H9 (cell line): ENCODE data around the gene ATF1. TPM values are rescaled to one million over a fixed set of nuclear protein-coding genes. Genes with fewer than 3 reads are reported as not detected.
A peak's percentile ranks its signal among the peaks of the same experiment; 100 is the strongest.

ENCODE experiments used
- DNase-seq: peaks from one replicate; pipeline ENCODE4 v3.0.0-alpha.2; 2017
- H2AFZ ChIP-seq: one replicate; pipeline ENCODE4 v1.6.1; 2013; ENCODE audit warnings: mild to moderate bottlenecking, low read length, control low read depth, moderate library complexity
- H2AK5ac ChIP-seq: 2 replicates; pipeline ENCODE4 v1.6.1; 2013; ENCODE audit warnings: low read length, control low read depth, mixed read lengths; ENCODE audit not compliant: insufficient read length
- H2BK120ac ChIP-seq: one replicate; pipeline ENCODE4 v1.6.1; 2013; ENCODE audit warnings: low read depth, mild to moderate bottlenecking, low read length, control low read depth, inconsistent platforms; ENCODE audit not compliant: poor library complexity, severe bottlenecking
- H2BK12ac ChIP-seq: 2 replicates; pipeline ENCODE4 v1.6.1; 2013; ENCODE audit warnings: low read length, control low read depth, mixed read lengths, low read depth; ENCODE audit not compliant: insufficient read length
- H2BK15ac ChIP-seq: 2 replicates; pipeline ENCODE4 v1.6.1; 2013; ENCODE audit warnings: low read depth, low read length, control low read depth
- H2BK20ac ChIP-seq: one replicate; pipeline ENCODE4 v1.6.1; 2013; ENCODE audit warnings: low read depth, mild to moderate bottlenecking, low read length, control low read depth, inconsistent platforms; ENCODE audit not compliant: poor library complexity, severe bottlenecking
- H2BK5ac ChIP-seq: 2 replicates; pipeline ENCODE4 v1.6.1; 2013; ENCODE audit warnings: low read length, control low read depth, mixed read lengths; ENCODE audit not compliant: insufficient read length
- H3K14ac ChIP-seq: 2 replicates; pipeline ENCODE4 v1.6.1; 2013; ENCODE audit warnings: low read length, control low read depth; ENCODE audit not compliant: insufficient read depth
- H3K18ac ChIP-seq: 2 replicates; pipeline ENCODE4 v1.6.1; 2013; ENCODE audit warnings: low read depth, mild to moderate bottlenecking, mixed read lengths, low read length, control low read depth; ENCODE audit not compliant: insufficient read length
- H3K23ac ChIP-seq: 2 replicates; pipeline ENCODE4 v1.6.1; 2013; ENCODE audit warnings: low read length, control low read depth, mixed read lengths, low read depth; ENCODE audit not compliant: insufficient read length
- H3K23me2 ChIP-seq: 2 replicates; pipeline ENCODE4 v1.6.1; 2013; ENCODE audit warnings: low read depth, mild to moderate bottlenecking, mixed read lengths, low read length, control low read depth; ENCODE audit not compliant: insufficient read length, poor library complexity, severe bottlenecking
- H3K27ac ChIP-seq: 2 replicates; pipeline ENCODE4 v1.5.1; 2013; ENCODE audit warnings: low read length, control low read depth, mixed read lengths, low read depth; ENCODE audit not compliant: insufficient read length
- H3K27me3 ChIP-seq: 2 replicates; pipeline ENCODE4 v1.6.1; 2013; ENCODE audit warnings: low read length, control low read depth, inconsistent platforms; ENCODE audit not compliant: insufficient read depth
- H3K4ac ChIP-seq: 2 replicates; pipeline ENCODE4 v1.6.1; 2013; ENCODE audit warnings: low read depth, mild to moderate bottlenecking, control low read depth, inconsistent platforms, low read length, moderate library complexity
- H3K4me1 ChIP-seq: 2 replicates; pipeline ENCODE4 v1.6.1; 2013; ENCODE audit warnings: low read length, control low read depth, inconsistent platforms; ENCODE audit not compliant: insufficient read depth
- H3K4me2 ChIP-seq: 2 replicates; pipeline ENCODE4 v1.6.1; 2013; ENCODE audit warnings: low read length, control low read depth, mixed read lengths; ENCODE audit not compliant: insufficient read length, insufficient read depth
- H3K56ac ChIP-seq: 2 replicates; pipeline ENCODE4 v1.6.1; 2013; ENCODE audit warnings: low read depth, mild to moderate bottlenecking, mixed read lengths, low read length, control low read depth; ENCODE audit not compliant: insufficient read length
- H3K79me1 ChIP-seq: 2 replicates; pipeline ENCODE4 v1.6.1; 2013; ENCODE audit warnings: low read depth, mild to moderate bottlenecking, moderate library complexity, low read length, control low read depth, inconsistent platforms; ENCODE audit not compliant: insufficient read depth, poor library complexity, severe bottlenecking
- H3K79me2 ChIP-seq: 2 replicates; pipeline ENCODE4 v1.6.1; 2013; ENCODE audit warnings: low read length, control low read depth, inconsistent platforms; ENCODE audit not compliant: insufficient read depth
- H3K9ac ChIP-seq: 2 replicates; pipeline ENCODE4 v1.6.1; 2013; ENCODE audit warnings: low read length, control low read depth, mixed read lengths; ENCODE audit not compliant: insufficient read length; ENCODE audit errors: extremely low read depth
- H3K9me3 ChIP-seq: one replicate; pipeline ENCODE4 v1.6.1; 2013; ENCODE audit warnings: low read depth, low read length, inconsistent platforms; ENCODE audit not compliant: control insufficient read depth
- H3T11ph ChIP-seq: one replicate; pipeline ENCODE4 v1.6.1; 2013; ENCODE audit warnings: mild to moderate bottlenecking, low read length, control low read depth, inconsistent platforms
- H4K20me1 ChIP-seq: one replicate; pipeline ENCODE4 v1.6.1; 2013; ENCODE audit not compliant: control insufficient read depth, insufficient read length, insufficient read depth
- H4K5ac ChIP-seq: 2 replicates; pipeline ENCODE4 v1.6.1; 2013; ENCODE audit warnings: low read depth, mild to moderate bottlenecking, mixed read lengths, low read length, control low read depth; ENCODE audit not compliant: insufficient read length
- H4K8ac ChIP-seq: replicated peaks from 2 replicates; pipeline ENCODE4 v1.6.1; 2013; ENCODE audit warnings: low read length, control low read depth, mixed read lengths, low read depth; ENCODE audit not compliant: insufficient read length
- H4K91ac ChIP-seq: 2 replicates; pipeline ENCODE4 v1.6.1; 2013; ENCODE audit warnings: low read depth, mild to moderate bottlenecking, moderate library complexity, mixed read lengths, low read length, control low read depth; ENCODE audit not compliant: insufficient read length
- H3K27ac Mint-ChIP-seq, 3 experiments: 2 replicates in 2 of 3; 3 replicates in 1 of 3; pipeline ENCODE4 v1.8.0; 2020 to 2021; ENCODE audit warnings: mixed read lengths in 3 of 3, mild to moderate bottlenecking in 1 of 3, moderate library complexity in 1 of 3
- H3K27me3 Mint-ChIP-seq: 2 replicates; pipeline ENCODE4 v1.8.0; 2021; ENCODE audit warnings: low read depth, mild to moderate bottlenecking, moderate library complexity, mixed read lengths
- H3K36me3 Mint-ChIP-seq, 3 experiments: 2 replicates in 2 of 3; 3 replicates in 1 of 3; pipeline ENCODE4 v1.8.0; 2020 to 2021; ENCODE audit warnings: low read depth in 3 of 3, mixed read lengths in 3 of 3; ENCODE audit not compliant: insufficient read depth in 1 of 3
- H3K4me1 Mint-ChIP-seq, 2 experiments: 2 replicates each; pipeline ENCODE4 v1.8.0; 2020; ENCODE audit warnings: mixed read lengths in 2 of 2
- H3K4me3 Mint-ChIP-seq, 2 experiments: 2 replicates in 1 of 2; 3 replicates in 1 of 2; pipeline ENCODE4 v1.8.0; 2020 to 2021; ENCODE audit warnings: mild to moderate bottlenecking in 2 of 2, mixed read lengths in 2 of 2, moderate library complexity in 1 of 2
- H3K9me3 Mint-ChIP-seq, 2 experiments: 2 replicates in 1 of 2; 3 replicates in 1 of 2; pipeline ENCODE4 v1.8.0; 2020; ENCODE audit warnings: mild to moderate bottlenecking in 2 of 2, mixed read lengths in 2 of 2, moderate library complexity in 1 of 2
- WGBS: extraction: QIAGEN DNeasy Blood & Tissue Kit; methylation state at CpG from one replicate; pipeline ENCODE4 v1.1.7; 2013; ENCODE audit warnings: missing lambda C conversion rate, low lambda C conversion rate, mixed read lengths; ENCODE audit not compliant: insufficient read length; ENCODE audit errors: extremely low coverage; 5-methylcytosine and 5-hydroxymethylcytosine counted together
- long read RNA-seq: library from polyadenylated mRNA; unstranded; transcript quantifications from one replicate; pipeline ENCODE4 v2.0.0, GENCODE V29; 2020
- total RNA-seq: library from RNA; stranded (reverse); gene quantifications from 2 replicates; pipeline ENCODE4 v1.2.1, GENCODE V29; 2021
- TF ChIP-seq, protein P1 (sequence below): fragments of 200-600 bp; sonication (generic); conservative IDR thresholded peaks from 3 replicates; pipeline ENCODE4 v1.8.0; 2021; ENCODE audit warnings: antibody characterized with exemption, mild to moderate bottlenecking

The ATF1 gene
- total RNA-seq = 45.7 and 47.8 TPM in 2 replicates
- long read RNA-seq, transcript ATF1-201 (7 exons, 2,181 nt) = major isoform, 119 of 146 reads
- long read RNA-seq, partial matches to known transcripts = 8 of 146 reads
- long read RNA-seq, other reads (novel, unspliced or antisense) = 19 of 146 reads

DNA sequence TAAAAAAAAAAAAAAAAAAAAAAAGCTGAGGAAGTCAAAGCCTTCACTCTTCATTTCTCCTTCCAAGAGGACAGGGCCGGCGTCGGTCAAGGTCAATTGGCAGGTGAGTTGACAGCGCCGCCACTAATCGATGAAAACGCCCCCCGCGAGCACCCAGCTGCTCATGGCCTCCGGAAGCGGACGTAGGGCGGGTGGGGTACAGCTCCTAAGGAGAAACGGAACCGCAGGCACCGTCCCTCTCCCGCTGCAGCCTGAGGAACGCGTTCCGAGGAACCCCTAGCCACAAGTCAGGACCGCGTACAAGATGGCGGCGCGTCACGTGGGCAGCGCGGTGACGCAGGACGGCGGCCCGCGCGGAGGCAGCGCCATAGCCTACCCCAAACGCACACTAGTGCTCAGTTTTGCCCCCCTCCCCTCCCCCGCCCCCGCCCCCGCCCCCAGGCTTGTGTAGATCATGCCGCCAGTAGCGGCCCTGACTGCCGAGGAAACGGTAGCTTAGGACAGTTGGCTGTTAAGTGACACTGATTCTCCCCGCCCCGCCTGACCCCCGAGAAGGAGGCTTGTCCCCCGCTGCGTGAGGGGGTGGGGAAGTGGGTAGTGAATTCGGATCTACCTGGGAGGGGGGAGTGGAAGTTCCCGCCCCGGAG lies at the start of gene ATF1:
TSS of gene ATF1 (plus strand) at position 463 of the 647 bp plus-strand sequence. CDS start 16,045 bp downstream, outside the sequence.
- no peak within 1 kb of the TSS for H3T11ph ChIP-seq
- peaks cover 21% of the 10 kb centered on the region for H3K79me2 ChIP-seq
- peaks cover 10% of the 10 kb centered on the region for H3K79me1 ChIP-seq

More for the DNA sequence above, at the start of gene ATF1:
- peak within 1 kb of the TSS; percentile 73 for H4K5ac ChIP-seq
- peak within 1 kb of the TSS; percentile 88 for H3K4me3 Mint-ChIP-seq
- no peak within 1 kb of the TSS for H4K91ac ChIP-seq
- H2BK5ac ChIP-seq = peak within 1 kb of the TSS; percentile 77
- DNase-seq = peak; percentile 98
- H4K8ac ChIP-seq = no peak within 1 kb of the TSS
- no peak within 1 kb of the TSS for H2BK20ac ChIP-seq
- no peak within 1 kb of the TSS for H2BK120ac ChIP-seq
- peak within 1 kb of the TSS; percentile 99 for H3K27ac Mint-ChIP-seq
- no peak within 1 kb of the TSS for H3K56ac ChIP-seq
- TF ChIP-seq, protein P1, sequence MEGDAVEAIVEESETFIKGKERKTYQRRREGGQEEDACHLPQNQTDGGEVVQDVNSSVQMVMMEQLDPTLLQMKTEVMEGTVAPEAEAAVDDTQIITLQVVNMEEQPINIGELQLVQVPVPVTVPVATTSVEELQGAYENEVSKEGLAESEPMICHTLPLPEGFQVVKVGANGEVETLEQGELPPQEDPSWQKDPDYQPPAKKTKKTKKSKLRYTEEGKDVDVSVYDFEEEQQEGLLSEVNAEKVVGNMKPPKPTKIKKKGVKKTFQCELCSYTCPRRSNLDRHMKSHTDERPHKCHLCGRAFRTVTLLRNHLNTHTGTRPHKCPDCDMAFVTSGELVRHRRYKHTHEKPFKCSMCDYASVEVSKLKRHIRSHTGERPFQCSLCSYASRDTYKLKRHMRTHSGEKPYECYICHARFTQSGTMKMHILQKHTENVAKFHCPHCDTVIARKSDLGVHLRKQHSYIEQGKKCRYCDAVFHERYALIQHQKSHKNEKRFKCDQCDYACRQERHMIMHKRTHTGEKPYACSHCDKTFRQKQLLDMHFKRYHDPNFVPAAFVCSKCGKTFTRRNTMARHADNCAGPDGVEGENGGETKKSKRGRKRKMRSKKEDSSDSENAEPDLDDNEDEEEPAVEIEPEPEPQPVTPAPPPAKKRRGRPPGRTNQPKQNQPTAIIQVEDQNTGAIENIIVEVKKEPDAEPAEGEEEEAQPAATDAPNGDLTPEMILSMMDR = no peak
- no peak within 1 kb of the TSS; the same call in 1 of the 2 replicates for H3K4ac ChIP-seq
- no CpG with 5 or more reads among the region's 51 CpGs for WGBS
- H3K36me3 Mint-ChIP-seq = peaks cover under 1 to 4% (median under 1%) of the 10 kb centered on the region in 3 experiments; a peak in 5 of 7 replicates
- H3K4me1 ChIP-seq = no peaks in the 10 kb centered on the region; the same call in 1 of the 2 replicates
- H3K27ac ChIP-seq = peak within 1 kb of the TSS; percentile 4
- no peak within 1 kb of the TSS for H3K23ac ChIP-seq
- peak within 1 kb of the TSS; percentile 89 for H3K14ac ChIP-seq
- no peaks in the 10 kb centered on the region for H3K27me3 ChIP-seq
- H3K9me3 ChIP-seq = no peaks in the 10 kb centered on the region
- peak within 1 kb of the TSS; percentile 93 for H3K18ac ChIP-seq
- H2AFZ ChIP-seq = no peak within 1 kb of the TSS
- no peaks in the 10 kb centered on the region for H3K27me3 Mint-ChIP-seq
- H3K4me1 Mint-ChIP-seq = peaks cover 24% of the 10 kb centered on the region in 2 experiments
- peaks cover 8% of the 10 kb centered on the region for H3K23me2 ChIP-seq
- no peak within 1 kb of the TSS for H2AK5ac ChIP-seq
- H3K9me3 Mint-ChIP-seq = no peaks in the 10 kb centered on the region; a peak in 1 of 5 replicates
- H3K4me2 ChIP-seq = peak within 1 kb of the TSS; percentile 77
- no peak within 1 kb of the TSS for H2BK15ac ChIP-seq
- H2BK12ac ChIP-seq = no peak within 1 kb of the TSS
- H3K9ac ChIP-seq = peak within 1 kb of the TSS; percentile 85
- no peaks in the 10 kb centered on the region for H4K20me1 ChIP-seq
